ENCODE measurements around the gene C1orf21.

DNA sequence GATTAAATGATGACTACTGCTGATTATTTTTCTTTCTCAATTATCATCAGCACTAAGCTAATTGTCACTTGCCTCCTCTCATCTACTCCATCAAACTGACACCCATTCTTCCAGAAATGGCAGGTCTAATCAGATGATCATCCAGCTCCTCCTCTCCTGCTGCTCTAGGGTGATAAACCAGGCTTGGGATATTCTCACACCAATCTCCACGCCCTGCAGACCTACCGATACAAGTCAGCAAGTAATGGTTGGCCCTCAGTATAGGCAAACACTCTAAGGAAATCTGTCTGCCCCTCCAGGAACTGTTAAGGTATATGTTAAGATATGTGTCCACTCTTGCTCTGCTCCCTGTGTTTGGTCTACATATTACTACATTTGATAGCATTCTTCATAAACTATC lies 36.3 kb upstream of the C1orf21 start:
- TF ChIP-seq CTCF (IDR thresholded peaks at IDR 0.05) (no peak), POLR2A (IDR thresholded peaks at IDR 0.05) (no peak)
